Activated CD8-positive, alpha-beta T cell treated with anti-CD3 and anti-CD28 coated beads for 36 hours (primary cell): ENCODE results near the gene KDM1B. TPM values are rescaled to one million over a fixed set of nuclear protein-coding genes. Genes with fewer than 3 reads are reported as not detected.

Experiments used
- ATAC-seq: fragments of 200-7000 bp; cut with Tn5 transposase; one replicate; pipeline ENCODE4 v1.10.0; 2021; ENCODE audit warnings: mild to moderate bottlenecking, moderate library complexity
- CTCF ChIA-PET: fragments of 350-600 bp; sonication (Branson Sonifier 250); formaldehyde crosslinking; loops from one replicate; lab custom pipeline; 2021; ENCODE audit warnings: antibody characterized with exemption; lab: Charles Lee
- POLR2A ChIA-PET: fragments of 350-600 bp; sonication (Branson Sonifier 250); formaldehyde crosslinking; loops from one replicate; lab custom pipeline; 2021; ENCODE audit warnings: antibody characterized with exemption; lab: Charles Lee
- DNase-seq: peaks from one replicate; pipeline ENCODE4 v3.0.0-alpha.2; 2020
- H3K27ac Mint-ChIP-seq: one replicate; pipeline ENCODE4 v1.8.0; 2021; ENCODE audit warnings: mild to moderate bottlenecking, mixed read lengths
- H3K27me3 Mint-ChIP-seq: one replicate; pipeline ENCODE4 v1.8.0; 2021; ENCODE audit warnings: mixed read lengths
- H3K36me3 Mint-ChIP-seq: one replicate; pipeline ENCODE4 v1.8.0; 2021; ENCODE audit warnings: low read depth, mixed read lengths
- H3K4me1 Mint-ChIP-seq: one replicate; pipeline ENCODE4 v1.8.0; 2021; ENCODE audit warnings: low read depth, mixed read lengths
- H3K4me3 Mint-ChIP-seq: one replicate; pipeline ENCODE4 v1.8.0; 2021; ENCODE audit warnings: mild to moderate bottlenecking, moderate library complexity, mixed read lengths
- H3K9me3 Mint-ChIP-seq: one replicate; pipeline ENCODE4 v1.8.0; 2021; ENCODE audit warnings: mixed read lengths
- intact Hi-C: fragments of 100-400 bp; cut with micrococcal nuclease; formaldehyde crosslinking; loops from one replicate; pipeline ENCODE4 v1.10.0; 2022
- total RNA-seq, 2 experiments: library from RNA; stranded (reverse); gene quantifications; one replicate each; pipeline ENCODE4 v1.2.3, GENCODE V29; 2021
- TF ChIP-seq, protein P1 (sequence below): fragments of 200-600 bp; IDR thresholded peaks from one replicate; pipeline ENCODE4 v1.8.0; 2022; ENCODE audit warnings: antibody characterized with exemption, mild to moderate bottlenecking

The KDM1B gene
- total RNA-seq, 2 experiments from 2014 or later = 10.9 to 12.2 TPM

DNA sequence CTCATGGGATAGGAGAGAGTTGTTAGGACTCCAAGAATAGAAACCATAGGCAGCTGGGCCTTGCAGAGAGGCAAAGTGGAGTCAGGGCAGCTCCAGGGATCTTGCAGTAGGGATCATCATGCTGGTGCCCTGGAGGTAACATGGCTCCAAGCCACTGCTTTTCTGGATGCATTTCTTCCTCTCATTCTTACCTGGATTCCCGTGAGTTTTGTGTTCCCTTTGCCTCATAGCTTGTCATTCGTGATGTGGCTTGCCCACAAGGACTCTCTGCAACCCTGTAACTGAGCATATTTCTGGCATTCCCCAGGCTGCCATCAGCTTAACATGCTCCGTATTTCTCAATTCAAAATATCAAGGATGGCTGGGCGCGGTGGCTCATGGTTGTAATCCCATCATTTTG lies 38.1 kb upstream of the KDM1B start:
- Mint-ChIP-seq H3K27me3 (peaks cover 39% of the 10 kb centered on the region), H3K27ac (no peak overlapping the region), H3K36me3 (peaks cover 2% of the 10 kb centered on the region), H3K9me3 (peaks cover 9% of the 10 kb centered on the region), H3K4me3 (no peak overlapping the region), H3K4me1 (peaks cover 14% of the 10 kb centered on the region)
- DNase-seq (no peak), ATAC-seq (no peak)
- TF ChIP-seq, protein P1, sequence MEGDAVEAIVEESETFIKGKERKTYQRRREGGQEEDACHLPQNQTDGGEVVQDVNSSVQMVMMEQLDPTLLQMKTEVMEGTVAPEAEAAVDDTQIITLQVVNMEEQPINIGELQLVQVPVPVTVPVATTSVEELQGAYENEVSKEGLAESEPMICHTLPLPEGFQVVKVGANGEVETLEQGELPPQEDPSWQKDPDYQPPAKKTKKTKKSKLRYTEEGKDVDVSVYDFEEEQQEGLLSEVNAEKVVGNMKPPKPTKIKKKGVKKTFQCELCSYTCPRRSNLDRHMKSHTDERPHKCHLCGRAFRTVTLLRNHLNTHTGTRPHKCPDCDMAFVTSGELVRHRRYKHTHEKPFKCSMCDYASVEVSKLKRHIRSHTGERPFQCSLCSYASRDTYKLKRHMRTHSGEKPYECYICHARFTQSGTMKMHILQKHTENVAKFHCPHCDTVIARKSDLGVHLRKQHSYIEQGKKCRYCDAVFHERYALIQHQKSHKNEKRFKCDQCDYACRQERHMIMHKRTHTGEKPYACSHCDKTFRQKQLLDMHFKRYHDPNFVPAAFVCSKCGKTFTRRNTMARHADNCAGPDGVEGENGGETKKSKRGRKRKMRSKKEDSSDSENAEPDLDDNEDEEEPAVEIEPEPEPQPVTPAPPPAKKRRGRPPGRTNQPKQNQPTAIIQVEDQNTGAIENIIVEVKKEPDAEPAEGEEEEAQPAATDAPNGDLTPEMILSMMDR = no peak
- ChIA-PET CTCF (no interaction called here), POLR2A (no interaction called here)
- intact Hi-C loops = loop anchor here (5.0 kb wide), 2 partner anchors 130 to 235 kb away; partner anchors contain the start of gene KIF13A

GRCh38 chr6:18118330-18118729 lies 36.9 kb upstream of the KDM1B start:
- H3K27me3 Mint-ChIP-seq = peaks cover 38% of the 10 kb centered on the region
- TF ChIP-seq, protein P1 = no peak
- no peak overlapping the region for H3K27ac Mint-ChIP-seq
- peaks cover 21% of the 10 kb centered on the region for H3K4me1 Mint-ChIP-seq
- POLR2A ChIA-PET = interaction anchor here (0.5 kb wide), 1 partner anchor 16 kb away, joined by 3 read pairs; no protein-coding TSS in a partner anchor
- H3K4me3 Mint-ChIP-seq = no peak overlapping the region
- ATAC-seq = no peak
- H3K36me3 Mint-ChIP-seq = peaks cover 2% of the 10 kb centered on the region
- intact Hi-C loops = loop anchor here (5.0 kb wide), 2 partner anchors 131 to 236 kb away; partner anchors contain the start of gene KIF13A
- H3K9me3 Mint-ChIP-seq = peaks cover 9% of the 10 kb centered on the region
- no peak for DNase-seq
- CTCF ChIA-PET = no interaction called here

GRCh38 chr6:18119236-18119635 lies 36.0 kb upstream of the KDM1B start:
- TF ChIP-seq, protein P1 = no peak
- peaks cover 2% of the 10 kb centered on the region for H3K36me3 Mint-ChIP-seq
- no peak overlapping the region for H3K27ac Mint-ChIP-seq
- ATAC-seq (no peak), DNase-seq (no peak)
- H3K4me1 Mint-ChIP-seq = peaks cover 21% of the 10 kb centered on the region
- no peak overlapping the region for H3K4me3 Mint-ChIP-seq
- POLR2A ChIA-PET = no interaction called here
- intact Hi-C loops = loop anchor here (5.0 kb wide), 2 partner anchors 132 to 237 kb away; partner anchors contain the start of gene KIF13A
- peaks cover 31% of the 10 kb centered on the region for H3K27me3 Mint-ChIP-seq
- peaks cover 7% of the 10 kb centered on the region for H3K9me3 Mint-ChIP-seq
- CTCF ChIA-PET = no interaction called here

DNA sequence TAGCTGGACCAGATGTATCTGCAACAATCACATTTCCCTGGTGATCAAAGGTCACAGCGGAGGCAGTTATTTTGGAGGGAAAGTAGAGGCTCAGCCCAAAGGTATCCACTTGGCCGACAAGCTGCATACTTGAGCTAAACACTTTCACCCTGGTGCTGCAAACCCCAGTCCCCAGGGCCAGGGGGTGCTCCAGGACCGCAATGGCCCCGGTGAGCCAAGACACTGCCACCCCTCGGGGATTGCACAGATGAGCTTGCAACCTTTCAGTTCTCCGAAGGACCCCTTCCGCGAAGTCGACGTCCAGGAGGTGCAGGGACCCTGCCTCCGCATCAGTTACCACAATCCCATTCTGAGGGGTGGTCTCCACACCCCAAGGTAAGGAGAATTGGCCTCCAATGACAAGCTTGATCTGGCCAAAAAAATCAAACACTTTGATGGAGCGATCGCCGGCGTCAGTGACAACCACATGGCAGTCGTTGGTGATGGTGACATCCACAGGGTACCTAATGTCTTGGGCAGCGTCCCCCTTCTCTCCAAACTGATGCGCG lies 33.6 kb upstream of the KDM1B start:
- Mint-ChIP-seq H3K9me3 (peaks cover 7% of the 10 kb centered on the region), H3K36me3 (peaks cover 2% of the 10 kb centered on the region), H3K27me3 (peaks cover 26% of the 10 kb centered on the region), H3K27ac (no peak overlapping the region), H3K4me3 (peak overlapping the region; percentile 41), H3K4me1 (peaks cover 9% of the 10 kb centered on the region)
- CTCF ChIA-PET = interaction anchor here (0.7 to 2.5 kb wide), 10 partner anchors 8 to 307 kb away, joined by 3 to 6 read pairs (median 3); partner anchors contain the start of gene KIF13A
- POLR2A ChIA-PET = interaction anchor here (1.0 kb wide), 1 partner anchor 34 kb away, joined by 5 read pairs; the partner anchor contains the start of genes KDM1B and TPMT
- intact Hi-C loops = no loop called here
- DNase-seq (no peak), ATAC-seq (no peak)
- TF ChIP-seq, protein P1 = no peak
